HepG2 (cell line): ENCODE data around the gene CCDC117. TPM values are rescaled to one million over a fixed set of nuclear protein-coding genes. Genes with fewer than 3 reads are reported as not detected.

Experiments
- ATRX ChIP-seq: sonication (generic); formaldehyde crosslinking; IDR thresholded peaks from 2 replicates; pipeline ENCODE4 v1.4.0; 2020; ENCODE audit warnings: missing genetic modification reagents, borderline replicate concordance
- FOXP1 ChIP-seq, 2 experiments: fragments of 450-650 bp in 1 of 2; IDR thresholded peaks; 2 replicates each; pipeline ENCODE4 v1.6.1; 2017 to 2018; ENCODE audit warnings: antibody characterized with exemption in 1 of 2
- ISL2 ChIP-seq: sonication (generic); formaldehyde crosslinking; IDR thresholded peaks from 2 replicates; pipeline ENCODE4 v1.5.0; 2020; ENCODE audit warnings: missing genetic modification reagents
- MEF2D ChIP-seq: sonication (generic); formaldehyde crosslinking; IDR thresholded peaks from 2 replicates; pipeline ENCODE4 v1.5.1; 2020; ENCODE audit warnings: mild to moderate bottlenecking, missing genetic modification reagents
- MIER3 ChIP-seq: IDR thresholded peaks from 2 replicates; pipeline ENCODE4 v1.6.1; 2016; ENCODE audit warnings: missing compliant biosample characterization, borderline replicate concordance
- RBFOX2 ChIP-seq: fragments of 200-400 bp; formaldehyde crosslinking; IDR thresholded peaks from 2 replicates; pipeline ENCODE4 v1.6.1; 2017; ENCODE audit warnings: low read depth, mild to moderate bottlenecking, low read length
- RFX3 ChIP-seq: IDR thresholded peaks from 2 replicates; pipeline ENCODE4 v1.6.1; 2016; ENCODE audit warnings: missing biosample characterization, missing genetic modification reagents
- SKI ChIP-seq: fragments of 450-650 bp; IDR thresholded peaks from one replicate; pipeline ENCODE4 v1.6.1; 2018; ENCODE audit warnings: mild to moderate bottlenecking; ENCODE audit not compliant: partially characterized antibody
- SP140L ChIP-seq: sonication (generic); formaldehyde crosslinking; IDR thresholded peaks from 2 replicates; pipeline ENCODE4 v1.4.0; 2020; ENCODE audit warnings: missing genetic modification reagents, borderline replicate concordance
- ZNF205 ChIP-seq: IDR thresholded peaks from 2 replicates; pipeline ENCODE4 v1.6.1; 2018; ENCODE audit warnings: missing biosample characterization, missing genetic modification reagents
- ZNF292 ChIP-seq: sonication (generic); formaldehyde crosslinking; IDR thresholded peaks from 2 replicates; pipeline ENCODE4 v1.8.1; 2022; ENCODE audit warnings: mild to moderate bottlenecking, low read depth, missing genetic modification reagents, borderline replicate concordance
- ZNF326 ChIP-seq: sonication (generic); formaldehyde crosslinking; IDR thresholded peaks from 2 replicates; pipeline ENCODE4 v1.4.0; 2020; ENCODE audit warnings: missing genetic modification reagents, borderline replicate concordance
- ZNF441 ChIP-seq: sonication (generic); formaldehyde crosslinking; IDR thresholded peaks from 2 replicates; pipeline ENCODE4 v1.7.0; 2021; ENCODE audit warnings: missing genetic modification reagents, borderline replicate concordance
- ZNF556 ChIP-seq: sonication (generic); formaldehyde crosslinking; IDR thresholded peaks from 2 replicates; pipeline ENCODE4 v1.4.0; 2020; ENCODE audit warnings: mild to moderate bottlenecking, missing genetic modification reagents, borderline replicate concordance
- ZNF563 ChIP-seq: sonication (generic); formaldehyde crosslinking; IDR thresholded peaks from 2 replicates; pipeline ENCODE4 v1.8.0; 2022; ENCODE audit warnings: mild to moderate bottlenecking, moderate library complexity, missing genetic modification reagents
- ZNF614 ChIP-seq: IDR thresholded peaks from 2 replicates; pipeline ENCODE4 v1.6.1; 2018; ENCODE audit warnings: missing biosample characterization, missing genetic modification reagents, inconsistent platforms, borderline replicate concordance
- ZNF670 ChIP-seq: sonication (generic); formaldehyde crosslinking; IDR thresholded peaks from 2 replicates; pipeline ENCODE4 v1.8.0; 2022; ENCODE audit warnings: mild to moderate bottlenecking, missing genetic modification reagents, borderline replicate concordance
- ZSCAN29 ChIP-seq: sonication (generic); formaldehyde crosslinking; conservative IDR thresholded peaks from 2 replicates; pipeline ENCODE4 v1.4.0; 2020; ENCODE audit warnings: mild to moderate bottlenecking, missing genetic modification reagents
- polyA plus RNA-seq, 8 experiments: library from polyadenylated mRNA; depleted of rRNA in 3 of 8; stranded (reverse) in 7 of 8; unstranded in 1 of 8; fragments of >200 nt; fragmentation: Illumina TruSeq in 4 of 8; extraction: Trizol in 4 of 8; gene quantifications; 2 replicates each; pipeline versions ENCODE4 v1.2.1 to v1.2.3, GENCODE V29; 2011 to 2016; ENCODE audit warnings: low read depth in 4 of 8, missing spikeins in 1 of 8, mixed read lengths in 1 of 8; ENCODE audit not compliant: insufficient read depth in 1 of 8
- total RNA-seq, 5 experiments: library from RNA; depleted of rRNA; stranded (reverse); fragments of >200 nt; fragmentation: Illumina TruSeq; extraction: Trizol; gene quantifications; 2 replicates each; pipeline ENCODE4 v1.2.3, GENCODE V29; 2016; ENCODE audit warnings: low read depth in 1 of 5
- TF ChIP-seq, protein P1 (sequence below): sonication (generic); formaldehyde crosslinking; IDR thresholded peaks from 2 replicates; pipeline ENCODE4 v1.5.0; 2020; ENCODE audit warnings: missing genetic modification reagents
- TF ChIP-seq, protein P2 (sequence below): sonication (generic); formaldehyde crosslinking; IDR thresholded peaks from 2 replicates; pipeline ENCODE4 v1.4.0; 2020; ENCODE audit warnings: mild to moderate bottlenecking, low read depth, missing genetic modification reagents
- TF ChIP-seq, protein P3 (sequence below): sonication (generic); formaldehyde crosslinking; IDR thresholded peaks from 2 replicates; pipeline ENCODE4 v1.4.0; 2020; ENCODE audit warnings: mild to moderate bottlenecking, missing genetic modification reagents
- TF ChIP-seq, protein P4 (sequence below): IDR thresholded peaks from 2 replicates; pipeline ENCODE4 v1.6.1; 2016; ENCODE audit warnings: missing genetic modification reagents, missing compliant biosample characterization
- TF ChIP-seq, protein P5 (sequence below): sonication (generic); formaldehyde crosslinking; IDR thresholded peaks from 2 replicates; pipeline ENCODE4 v1.4.0; 2020; ENCODE audit warnings: missing genetic modification reagents, mild to moderate bottlenecking, borderline replicate concordance

The CCDC117 gene
- total and polyA plus RNA-seq, 2 of the 13 experiments (the other 11 are each of a cell fraction or from before 2014, with no cell fraction given) = 12.6 to 34.2 TPM

DNA sequence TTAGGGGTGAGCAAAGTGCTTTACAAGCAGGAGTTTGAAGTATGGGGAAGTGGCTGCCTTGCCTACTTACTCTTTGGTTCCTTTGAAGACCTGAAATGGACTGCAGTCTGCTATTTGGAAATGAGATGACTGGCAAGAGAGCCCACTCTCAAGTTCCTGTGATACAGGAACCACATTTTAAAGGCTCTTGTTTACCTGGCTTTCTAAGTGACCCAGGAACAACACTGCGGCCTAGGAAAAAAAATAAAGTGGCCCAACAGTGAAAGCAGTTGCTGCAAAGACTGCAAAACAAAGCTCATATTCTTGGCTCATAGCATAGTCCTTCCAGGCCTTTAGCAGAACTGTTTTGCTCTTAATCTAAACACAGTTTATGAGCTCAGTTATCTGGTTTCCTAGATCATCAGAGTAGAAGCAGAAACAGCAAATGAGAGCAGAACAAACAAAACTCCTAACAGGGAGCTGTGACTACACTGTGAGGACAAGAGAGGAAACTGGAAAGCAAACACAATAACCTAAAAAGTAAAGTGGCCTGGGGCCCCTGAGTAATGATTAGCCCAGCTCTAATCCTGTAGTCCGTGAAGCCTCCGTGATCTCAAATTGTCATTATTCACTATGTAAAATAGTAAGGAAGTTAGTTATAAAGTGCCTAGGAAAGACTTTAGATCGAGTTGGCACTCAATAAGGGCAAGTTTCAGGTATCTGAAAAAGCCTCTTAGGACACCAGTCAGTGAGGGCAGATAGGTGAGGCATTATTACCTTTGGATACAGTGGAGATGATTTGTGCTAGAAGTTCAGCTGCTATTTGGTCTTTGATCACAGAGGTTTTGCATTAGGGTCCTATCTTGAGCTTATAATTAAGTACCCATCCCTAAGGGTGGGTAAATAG is 11.5 kb downstream of the CCDC117 start (continued):
- TF ChIP-seq, protein P1, sequence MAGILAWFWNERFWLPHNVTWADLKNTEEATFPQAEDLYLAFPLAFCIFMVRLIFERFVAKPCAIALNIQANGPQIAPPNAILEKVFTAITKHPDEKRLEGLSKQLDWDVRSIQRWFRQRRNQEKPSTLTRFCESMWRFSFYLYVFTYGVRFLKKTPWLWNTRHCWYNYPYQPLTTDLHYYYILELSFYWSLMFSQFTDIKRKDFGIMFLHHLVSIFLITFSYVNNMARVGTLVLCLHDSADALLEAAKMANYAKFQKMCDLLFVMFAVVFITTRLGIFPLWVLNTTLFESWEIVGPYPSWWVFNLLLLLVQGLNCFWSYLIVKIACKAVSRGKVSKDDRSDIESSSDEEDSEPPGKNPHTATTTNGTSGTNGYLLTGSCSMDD = no peak
- TF ChIP-seq ZNF441 (CRISPR knock-in tag) (peak; percentile 46; the same call in 1 of the 2 replicates), ISL2 (peak; percentile 68), ZNF670 (CRISPR knock-in tag) (no peak), ZNF556 (CRISPR knock-in tag) (0 out of 2 replicates have a peak, but pooled peaks have one; percentile 4), RBFOX2 (peak; percentile 44; the same call in 1 of the 2 replicates), ZNF205 (CRISPR knock-in tag) (peak; percentile 85; the same call in 1 of the 2 replicates), ZNF563 (CRISPR knock-in tag) (peak; percentile 66; the same call in 1 of the 2 replicates), RFX3 (CRISPR knock-in tag) (no peak), SP140L (CRISPR knock-in tag) (no peak), ATRX (CRISPR knock-in tag) (no peak), ZNF292 (peak; percentile 54; the same call in 1 of the 2 replicates), ZNF614 (CRISPR knock-in tag) (peak; percentile 44; the same call in 1 of the 2 replicates), MIER3 (CRISPR knock-in tag) (no peak), SKI (no peak), ZSCAN29 (CRISPR knock-in tag) (peak; percentile 92), ZNF326 (CRISPR knock-in tag) (no peak), FOXP1 (IDR thresholded peaks at IDR 0.05) (peak; percentile 92), FOXP1 (CRISPR knock-in tag; IDR thresholded peaks at IDR 0.05) (peak; percentile 84), MEF2D (peak; percentile 19; the same call in 1 of the 2 replicates)
- TF ChIP-seq, protein P2, sequence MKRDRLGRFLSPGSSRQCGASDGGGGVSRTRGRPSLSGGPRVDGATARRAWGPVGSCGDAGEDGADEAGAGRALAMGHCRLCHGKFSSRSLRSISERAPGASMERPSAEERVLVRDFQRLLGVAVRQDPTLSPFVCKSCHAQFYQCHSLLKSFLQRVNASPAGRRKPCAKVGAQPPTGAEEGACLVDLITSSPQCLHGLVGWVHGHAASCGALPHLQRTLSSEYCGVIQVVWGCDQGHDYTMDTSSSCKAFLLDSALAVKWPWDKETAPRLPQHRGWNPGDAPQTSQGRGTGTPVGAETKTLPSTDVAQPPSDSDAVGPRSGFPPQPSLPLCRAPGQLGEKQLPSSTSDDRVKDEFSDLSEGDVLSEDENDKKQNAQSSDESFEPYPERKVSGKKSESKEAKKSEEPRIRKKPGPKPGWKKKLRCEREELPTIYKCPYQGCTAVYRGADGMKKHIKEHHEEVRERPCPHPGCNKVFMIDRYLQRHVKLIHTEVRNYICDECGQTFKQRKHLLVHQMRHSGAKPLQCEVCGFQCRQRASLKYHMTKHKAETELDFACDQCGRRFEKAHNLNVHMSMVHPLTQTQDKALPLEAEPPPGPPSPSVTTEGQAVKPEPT = no peak
- TF ChIP-seq, protein P3, sequence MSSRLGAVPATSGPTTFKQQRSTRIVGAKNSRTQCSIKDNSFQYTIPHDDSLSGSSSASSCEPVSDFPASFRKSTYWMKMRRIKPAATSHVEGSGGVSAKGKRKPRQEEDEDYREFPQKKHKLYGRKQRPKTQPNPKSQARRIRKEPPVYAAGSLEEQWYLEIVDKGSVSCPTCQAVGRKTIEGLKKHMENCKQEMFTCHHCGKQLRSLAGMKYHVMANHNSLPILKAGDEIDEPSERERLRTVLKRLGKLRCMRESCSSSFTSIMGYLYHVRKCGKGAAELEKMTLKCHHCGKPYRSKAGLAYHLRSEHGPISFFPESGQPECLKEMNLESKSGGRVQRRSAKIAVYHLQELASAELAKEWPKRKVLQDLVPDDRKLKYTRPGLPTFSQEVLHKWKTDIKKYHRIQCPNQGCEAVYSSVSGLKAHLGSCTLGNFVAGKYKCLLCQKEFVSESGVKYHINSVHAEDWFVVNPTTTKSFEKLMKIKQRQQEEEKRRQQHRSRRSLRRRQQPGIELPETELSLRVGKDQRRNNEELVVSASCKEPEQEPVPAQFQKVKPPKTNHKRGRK (CRISPR knock-in tag) = no peak
- TF ChIP-seq, protein P4, sequence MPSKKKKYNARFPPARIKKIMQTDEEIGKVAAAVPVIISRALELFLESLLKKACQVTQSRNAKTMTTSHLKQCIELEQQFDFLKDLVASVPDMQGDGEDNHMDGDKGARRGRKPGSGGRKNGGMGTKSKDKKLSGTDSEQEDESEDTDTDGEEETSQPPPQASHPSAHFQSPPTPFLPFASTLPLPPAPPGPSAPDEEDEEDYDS (CRISPR knock-in tag) = peak; percentile 49
- TF ChIP-seq, protein P5, sequence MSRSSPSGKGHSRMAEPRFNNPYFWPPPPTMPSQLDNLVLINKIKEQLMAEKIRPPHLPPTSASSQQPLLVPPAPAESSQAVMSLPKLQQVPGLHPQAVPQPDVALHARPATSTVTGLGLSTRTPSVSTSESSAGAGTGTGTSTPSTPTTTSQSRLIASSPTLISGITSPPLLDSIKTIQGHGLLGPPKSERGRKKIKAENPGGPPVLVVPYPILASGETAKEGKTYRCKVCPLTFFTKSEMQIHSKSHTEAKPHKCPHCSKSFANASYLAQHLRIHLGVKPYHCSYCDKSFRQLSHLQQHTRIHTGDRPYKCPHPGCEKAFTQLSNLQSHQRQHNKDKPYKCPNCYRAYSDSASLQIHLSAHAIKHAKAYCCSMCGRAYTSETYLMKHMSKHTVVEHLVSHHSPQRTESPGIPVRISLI (CRISPR knock-in tag) = peak; percentile 83
